Measurements from ENCODE around the gene THADA. TPM values are rescaled to one million over a fixed set of nuclear protein-coding genes. Genes with fewer than 3 reads are reported as not detected.

The THADA gene
- total RNA-seq, 3 donors from 2014 or later: 50.3 to 60.4 (median 57.0) TPM

DNA sequence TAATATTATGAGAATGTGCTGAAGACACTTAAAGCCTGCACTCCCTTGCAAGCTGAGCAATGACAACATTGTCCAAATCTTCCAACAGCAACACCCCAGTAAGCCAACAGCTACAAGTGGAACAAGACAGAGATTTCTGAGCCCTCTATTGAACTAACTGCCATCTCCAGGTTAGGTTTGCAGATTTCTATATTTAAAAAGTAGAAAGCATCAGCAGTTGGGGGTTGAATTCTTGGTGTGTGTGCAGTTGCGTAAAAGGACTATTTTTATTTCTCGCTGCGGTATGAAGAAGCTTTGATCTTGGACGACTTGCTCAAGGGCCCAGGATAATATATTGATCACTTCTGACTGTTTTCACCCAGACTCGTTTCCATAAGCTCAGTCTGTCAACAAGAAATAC lies 263.2 kb downstream of the THADA start:
- no peak overlapping the region for H3K4me3 Mint-ChIP-seq
- H3K27me3 Mint-ChIP-seq (ENCODE audit: low read depth): no peaks in the 10 kb centered on the region
- H3K4me1 Mint-ChIP-seq (ENCODE audit: low read depth): no peaks in the 10 kb centered on the region
- ATAC-seq (no peak), DNase-seq (no peak)
- H3K36me3 Mint-ChIP-seq (ENCODE audit: insufficient read depth): peaks cover 37% of the 10 kb centered on the region
- no peaks in the 10 kb centered on the region for H3K9me3 Mint-ChIP-seq

DNA sequence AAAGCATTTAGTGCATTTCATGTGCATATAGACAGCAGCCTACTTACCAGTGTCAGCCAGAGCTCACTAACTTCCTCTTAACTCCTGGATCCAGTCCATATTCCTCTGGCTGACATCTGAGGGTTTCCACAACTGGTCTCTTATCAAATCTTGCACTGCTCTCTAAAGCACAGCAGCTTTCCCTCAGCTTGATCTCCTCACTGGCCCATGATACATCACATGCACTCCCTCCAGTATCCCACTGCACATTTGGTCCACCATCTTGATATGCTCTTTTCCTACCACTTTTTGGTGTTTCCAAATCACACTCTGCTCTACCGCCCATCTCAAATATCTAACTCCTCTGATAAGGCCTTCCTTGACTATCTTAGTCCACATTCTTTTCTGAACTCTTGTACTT lies 264.4 kb downstream of the THADA start:
- ATAC-seq (no peak), DNase-seq (no peak)
- Mint-ChIP-seq H3K9me3 (no peaks in the 10 kb centered on the region), H3K4me1 (ENCODE audit: low read depth) (no peaks in the 10 kb centered on the region), H3K4me3 (no peak overlapping the region), H3K27me3 (ENCODE audit: low read depth) (no peaks in the 10 kb centered on the region), H3K36me3 (ENCODE audit: insufficient read depth) (peaks cover 40% of the 10 kb centered on the region)

DNA sequence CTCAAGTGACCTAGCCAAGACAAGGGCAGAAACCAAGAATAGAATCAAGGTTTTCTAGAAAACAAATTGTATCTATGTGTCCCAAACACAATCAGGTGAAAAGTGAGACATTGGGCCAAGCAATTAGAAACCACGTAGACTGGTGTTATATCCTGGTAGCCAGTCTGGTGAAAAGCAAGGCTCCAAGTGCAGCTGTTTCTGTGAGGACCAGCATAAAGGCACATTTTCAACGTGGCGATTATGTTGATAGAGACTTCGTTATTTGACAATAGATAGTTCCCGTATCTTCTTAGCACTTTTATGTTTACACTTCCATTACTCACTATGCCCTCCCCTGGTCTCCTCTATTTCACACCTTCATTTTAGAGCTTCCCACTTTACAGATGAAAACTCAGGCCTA lies 266.2 kb downstream of the THADA start:
- no peaks in the 10 kb centered on the region for H3K9me3 Mint-ChIP-seq
- peaks cover 37% of the 10 kb centered on the region for H3K36me3 Mint-ChIP-seq (ENCODE audit: insufficient read depth)
- no peaks in the 10 kb centered on the region for H3K27me3 Mint-ChIP-seq (ENCODE audit: low read depth)
- ATAC-seq (no peak), DNase-seq (no peak)
- no peak overlapping the region for H3K4me3 Mint-ChIP-seq
- H3K4me1 Mint-ChIP-seq (ENCODE audit: low read depth): no peaks in the 10 kb centered on the region

DNA sequence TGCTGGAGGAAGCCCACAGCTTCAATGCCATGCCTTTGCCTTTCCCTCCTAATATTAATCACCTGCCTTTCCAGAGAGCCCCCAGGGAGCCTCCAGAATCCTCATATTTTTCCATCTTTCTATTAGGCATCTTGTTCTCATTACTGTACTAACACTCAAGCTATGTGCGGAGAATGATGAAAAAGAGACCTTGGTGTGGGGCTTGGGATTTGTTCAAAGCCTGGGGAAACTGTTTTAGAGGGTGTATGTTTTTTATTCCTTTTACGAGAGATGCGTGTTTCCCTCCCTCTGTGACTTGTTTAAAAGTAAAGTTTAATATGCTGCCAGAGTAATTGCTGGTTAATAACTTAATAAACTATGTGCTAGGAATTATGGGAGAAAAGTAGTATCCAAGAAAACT lies 267.0 kb downstream of the THADA start:
- Mint-ChIP-seq H3K36me3 (ENCODE audit: insufficient read depth) (peaks cover 40% of the 10 kb centered on the region), H3K27me3 (ENCODE audit: low read depth) (no peaks in the 10 kb centered on the region), H3K9me3 (no peaks in the 10 kb centered on the region), H3K4me3 (no peak overlapping the region), H3K4me1 (ENCODE audit: low read depth) (no peaks in the 10 kb centered on the region)
- DNase-seq (no peak), ATAC-seq (no peak)

GRCh38 chr2:43328133-43328532 lies 267.7 kb downstream of the THADA start:
- H3K36me3 Mint-ChIP-seq (ENCODE audit: insufficient read depth): peaks cover 44% of the 10 kb centered on the region
- no peaks in the 10 kb centered on the region for H3K27me3 Mint-ChIP-seq (ENCODE audit: low read depth)
- H3K4me3 Mint-ChIP-seq: no peak overlapping the region
- H3K9me3 Mint-ChIP-seq: no peaks in the 10 kb centered on the region
- DNase-seq (no peak), ATAC-seq (no peak)
- no peaks in the 10 kb centered on the region for H3K4me1 Mint-ChIP-seq (ENCODE audit: low read depth)

DNA sequence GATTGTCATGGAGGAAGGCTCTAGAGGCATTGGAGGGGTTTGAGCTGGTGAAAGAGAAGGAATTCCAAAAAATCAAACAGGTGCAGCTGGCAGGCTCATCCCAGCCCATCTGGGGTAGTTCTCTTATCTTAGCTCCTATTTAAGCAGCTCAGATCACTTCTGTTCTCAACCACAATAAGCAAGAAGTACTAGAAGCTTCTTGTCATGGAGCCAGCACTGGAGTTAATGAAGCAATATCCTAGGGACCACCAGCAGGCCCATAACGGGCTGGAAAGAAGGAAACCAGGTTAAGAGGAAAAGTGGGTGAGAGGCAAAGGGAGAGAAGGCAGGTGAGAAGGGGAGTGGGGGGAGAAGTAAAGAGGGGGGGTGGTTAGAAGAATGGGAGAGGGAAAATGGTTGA lies 268.7 kb downstream of the THADA start:
- ATAC-seq: no peak
- H3K4me3 Mint-ChIP-seq: no peak overlapping the region
- peaks cover 35% of the 10 kb centered on the region for H3K36me3 Mint-ChIP-seq (ENCODE audit: insufficient read depth)
- DNase-seq: no peak
- H3K4me1 Mint-ChIP-seq (ENCODE audit: low read depth): no peaks in the 10 kb centered on the region
- no peaks in the 10 kb centered on the region for H3K9me3 Mint-ChIP-seq
- H3K27me3 Mint-ChIP-seq (ENCODE audit: low read depth): no peaks in the 10 kb centered on the region

DNA sequence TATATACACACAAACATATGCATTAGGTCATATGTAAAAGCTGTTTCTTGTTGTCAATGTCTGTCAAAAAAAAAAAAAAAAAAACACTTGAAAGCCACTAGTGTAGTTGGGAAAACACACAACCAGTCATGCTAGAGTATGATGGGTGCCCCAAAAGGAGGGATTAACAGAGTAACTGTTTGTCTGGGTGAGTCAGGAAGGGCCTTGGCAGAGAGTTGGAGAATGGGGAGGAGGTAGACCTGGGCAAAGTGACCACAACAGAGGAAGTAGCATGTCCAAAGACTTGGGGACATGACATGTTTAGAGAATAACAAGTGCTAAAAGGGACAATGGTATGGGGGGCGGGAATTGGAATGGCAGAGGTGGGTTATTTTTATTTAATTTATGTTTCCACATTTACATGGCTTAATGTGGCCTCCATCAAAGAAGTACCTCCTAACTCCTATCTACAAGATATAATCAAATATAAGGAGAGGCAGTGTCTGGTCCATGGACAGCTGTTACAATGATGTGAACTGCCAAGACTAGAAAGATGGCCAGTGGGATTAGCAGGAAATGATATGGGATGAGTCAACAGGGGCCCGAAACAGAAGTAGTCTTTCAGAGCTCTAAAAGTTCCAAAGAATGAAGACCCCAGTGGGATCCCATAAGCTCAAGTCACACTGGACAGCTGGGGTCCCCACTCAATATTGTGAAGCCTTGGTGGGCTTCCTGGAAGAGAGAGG lies 269.6 kb downstream of the THADA start:
- H3K4me3 Mint-ChIP-seq: no peak overlapping the region
- H3K9me3 Mint-ChIP-seq: no peaks in the 10 kb centered on the region
- no peaks in the 10 kb centered on the region for H3K4me1 Mint-ChIP-seq (ENCODE audit: low read depth)
- no peak for DNase-seq
- ATAC-seq: no peak
- peaks cover 33% of the 10 kb centered on the region for H3K36me3 Mint-ChIP-seq (ENCODE audit: insufficient read depth)
- H3K27me3 Mint-ChIP-seq (ENCODE audit: low read depth): no peaks in the 10 kb centered on the region

DNA sequence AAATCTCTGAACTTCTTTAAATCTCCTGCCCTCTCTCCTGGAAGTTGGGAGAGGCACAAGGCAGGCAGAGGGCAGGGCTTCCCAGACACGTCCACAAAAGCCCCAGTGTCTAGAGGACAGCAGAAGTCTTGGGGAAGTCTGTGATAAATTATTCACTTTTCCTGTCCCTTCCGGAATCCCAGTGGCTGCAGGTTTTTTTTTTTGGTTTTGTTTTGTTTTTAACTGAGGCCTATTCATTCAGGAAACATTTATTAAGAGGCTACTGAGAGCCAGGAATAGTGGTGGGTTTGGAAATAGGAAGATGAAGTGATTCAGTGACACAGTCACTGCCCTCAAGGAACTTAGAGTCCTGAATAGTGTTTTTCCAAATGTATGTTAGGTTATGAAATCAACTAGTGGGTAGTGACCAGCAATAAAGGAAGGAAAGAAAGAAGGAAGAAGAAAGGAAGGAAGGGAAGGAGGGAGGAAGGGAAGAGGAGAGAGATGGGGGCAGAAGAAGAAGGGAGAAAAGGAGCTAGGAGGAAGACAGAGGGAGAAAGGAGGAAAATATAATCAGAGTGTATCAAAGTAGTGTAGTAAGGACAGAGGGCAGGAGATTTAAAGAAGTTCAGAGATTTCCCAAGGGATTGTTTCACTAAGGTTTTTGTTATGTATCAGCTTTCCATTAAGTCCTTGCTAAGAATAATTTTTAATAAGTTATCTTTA lies 270.6 kb downstream of the THADA start:
- no peak for DNase-seq
- Mint-ChIP-seq H3K36me3 (ENCODE audit: insufficient read depth) (peaks cover 39% of the 10 kb centered on the region), H3K27me3 (ENCODE audit: low read depth) (no peaks in the 10 kb centered on the region), H3K9me3 (no peaks in the 10 kb centered on the region), H3K4me1 (ENCODE audit: low read depth) (no peaks in the 10 kb centered on the region), H3K4me3 (no peak overlapping the region)
- ATAC-seq: no peak

- Mint-ChIP-seq H3K27me3 (ENCODE audit: low read depth) (no peaks in the 10 kb centered on the region), H3K4me1 (ENCODE audit: low read depth) (no peaks in the 10 kb centered on the region), H3K9me3 (no peaks in the 10 kb centered on the region), H3K36me3 (ENCODE audit: insufficient read depth) (peaks cover 42% of the 10 kb centered on the region), H3K4me3 (no peak overlapping the region)
- ATAC-seq: no peak
- no peak for DNase-seq
Measured at GRCh38 chr2:43324259-43325106, 271.4 kb downstream of the THADA start.

DNA sequence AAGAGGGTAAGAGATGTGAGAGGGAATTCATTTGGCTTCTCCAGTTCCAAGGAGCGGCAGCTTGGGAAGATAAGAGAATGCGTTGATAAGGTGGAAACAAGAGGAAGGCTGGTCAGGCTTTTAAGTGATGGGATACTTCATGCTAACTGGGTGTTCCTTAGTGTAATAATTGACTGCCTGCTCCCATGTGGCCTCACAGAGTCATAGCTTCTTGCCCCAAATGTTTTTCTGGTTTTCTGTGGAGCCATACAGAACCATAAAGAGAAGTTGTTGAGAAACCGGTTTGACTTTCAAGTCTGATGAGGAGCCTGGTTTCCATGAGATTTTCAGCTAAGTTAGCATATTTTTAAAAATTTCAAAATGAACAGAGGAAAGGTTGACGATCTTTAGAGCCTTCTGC lies 272.0 kb downstream of the THADA start:
- Mint-ChIP-seq H3K36me3 (ENCODE audit: insufficient read depth) (peaks cover 46% of the 10 kb centered on the region), H3K27me3 (ENCODE audit: low read depth) (no peaks in the 10 kb centered on the region), H3K4me1 (ENCODE audit: low read depth) (no peaks in the 10 kb centered on the region), H3K9me3 (no peaks in the 10 kb centered on the region), H3K4me3 (no peak overlapping the region)
- ATAC-seq (no peak), DNase-seq (no peak)

DNA sequence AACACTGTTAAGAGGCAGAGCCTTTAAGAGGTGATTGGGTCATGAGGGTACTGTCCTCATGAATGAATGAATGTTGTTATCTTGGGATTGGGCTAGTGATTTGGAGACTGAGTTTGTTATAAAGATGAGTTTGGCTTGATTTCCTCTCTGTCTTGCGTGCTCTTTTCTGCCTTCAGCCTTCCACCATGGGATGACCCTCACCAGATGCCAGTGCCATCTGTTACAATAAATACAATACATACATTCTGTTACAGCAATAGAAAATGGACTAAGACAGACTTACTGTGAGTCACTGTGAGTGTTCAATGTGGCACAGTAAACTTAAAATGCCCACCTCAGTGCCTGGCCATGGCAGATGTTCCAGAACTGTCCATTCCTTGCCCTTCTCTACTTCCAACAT lies 274.4 kb downstream of the THADA start:
- Mint-ChIP-seq H3K4me1 (ENCODE audit: low read depth) (peaks cover 4% of the 10 kb centered on the region), H3K9me3 (no peaks in the 10 kb centered on the region), H3K27me3 (ENCODE audit: low read depth) (no peaks in the 10 kb centered on the region), H3K36me3 (ENCODE audit: insufficient read depth) (peaks cover 37% of the 10 kb centered on the region), H3K4me3 (no peak overlapping the region)
- no peak for DNase-seq
- ATAC-seq: no peak

- ATAC-seq (no peak), DNase-seq (no peak)
- H3K36me3 Mint-ChIP-seq (ENCODE audit: insufficient read depth): peaks cover 37% of the 10 kb centered on the region
- H3K27me3 Mint-ChIP-seq (ENCODE audit: low read depth): no peaks in the 10 kb centered on the region
- H3K9me3 Mint-ChIP-seq: no peaks in the 10 kb centered on the region
- H3K4me3 Mint-ChIP-seq: no peak overlapping the region
- H3K4me1 Mint-ChIP-seq (ENCODE audit: low read depth): peaks cover 10% of the 10 kb centered on the region
Measured at GRCh38 chr2:43319541-43319940, 276.3 kb downstream of the THADA start.

- peaks cover 32% of the 10 kb centered on the region for H3K36me3 Mint-ChIP-seq (ENCODE audit: insufficient read depth)
- H3K4me3 Mint-ChIP-seq: no peak overlapping the region
- no peak for ATAC-seq
- no peak for DNase-seq
- no peaks in the 10 kb centered on the region for H3K9me3 Mint-ChIP-seq
- peaks cover 13% of the 10 kb centered on the region for H3K4me1 Mint-ChIP-seq (ENCODE audit: low read depth)
- no peaks in the 10 kb centered on the region for H3K27me3 Mint-ChIP-seq (ENCODE audit: low read depth)
Measured at GRCh38 chr2:43318791-43319190, 277.0 kb downstream of the THADA start.

DNA sequence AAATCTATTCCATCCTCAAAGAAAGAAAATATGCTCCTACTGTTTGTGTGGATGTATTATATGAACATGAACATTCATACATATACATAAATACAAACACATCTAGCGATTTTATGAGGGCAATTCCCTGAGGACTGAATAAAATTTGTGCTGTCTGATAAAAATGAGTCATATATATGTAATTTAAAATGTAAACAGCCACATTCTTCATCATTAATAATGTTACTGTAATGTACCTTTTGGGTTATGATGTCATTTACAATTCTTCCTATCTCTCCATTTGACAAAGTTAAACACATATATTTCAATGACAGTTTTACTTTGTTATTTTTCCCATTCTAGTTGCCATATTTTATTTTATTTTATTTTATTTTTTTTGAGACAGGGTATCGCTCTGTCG lies 278.2 kb downstream of the THADA start:
- Mint-ChIP-seq H3K36me3 (ENCODE audit: insufficient read depth) (peaks cover 28% of the 10 kb centered on the region), H3K4me1 (ENCODE audit: low read depth) (peaks cover 13% of the 10 kb centered on the region), H3K4me3 (no peak overlapping the region), H3K9me3 (no peaks in the 10 kb centered on the region), H3K27me3 (ENCODE audit: low read depth) (no peaks in the 10 kb centered on the region)
- DNase-seq (no peak), ATAC-seq (no peak)

Measured in activated T-cell treated with anti-CD3 and anti-CD28 coated beads, Interleukin-2, amount 50 U/mL, for 4 hours (primary cell).